NB4 (cell line): ENCODE data around the gene ZNF205.

Experiments used
- MYC ChIP-seq: IDR thresholded peaks from 2 replicates; pipeline ENCODE4 v1.6.1; 2011; ENCODE audit warnings: low read depth, low read length
- POLR2A ChIP-seq: IDR thresholded peaks from 2 replicates; pipeline ENCODE4 v1.6.1; 2011; ENCODE audit warnings: mild to moderate bottlenecking; ENCODE audit not compliant: insufficient read length; ENCODE audit errors: extremely low read depth
- TF ChIP-seq, protein P1 (sequence below): IDR thresholded peaks from one replicate; pipeline ENCODE4 v1.5.1; 2012; ENCODE audit warnings: low read depth, low read length

DNA sequence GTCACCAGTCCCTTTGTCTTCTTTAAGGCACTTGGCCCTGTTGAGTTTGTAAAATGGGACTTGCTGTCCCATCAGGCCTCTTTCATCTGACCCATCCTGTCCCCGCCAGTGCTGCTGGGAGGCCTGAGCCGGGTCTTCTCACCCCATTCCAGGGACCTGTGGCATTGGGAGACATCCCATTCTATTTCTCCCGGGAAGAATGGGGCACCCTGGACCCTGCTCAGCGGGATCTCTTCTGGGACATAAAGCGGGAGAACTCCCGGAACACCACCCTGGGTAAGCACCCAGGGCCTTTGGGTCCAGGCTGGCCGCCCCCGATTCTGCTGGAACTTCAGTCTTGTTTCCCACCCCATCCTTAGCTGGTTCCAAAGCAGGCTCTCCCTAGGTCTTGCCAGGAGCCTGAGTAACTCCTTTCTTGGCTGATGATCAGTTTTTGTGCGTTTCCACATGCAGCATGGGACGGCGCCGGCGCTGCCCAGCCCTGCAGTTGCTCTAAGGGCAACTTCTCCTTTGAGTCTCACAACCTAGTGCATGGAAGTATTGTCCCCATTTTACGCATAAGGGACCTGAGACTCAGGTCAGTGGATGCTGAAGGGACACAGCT lies 26.5 kb downstream of the ZNF205 start:
- TF ChIP-seq, protein P1, sequence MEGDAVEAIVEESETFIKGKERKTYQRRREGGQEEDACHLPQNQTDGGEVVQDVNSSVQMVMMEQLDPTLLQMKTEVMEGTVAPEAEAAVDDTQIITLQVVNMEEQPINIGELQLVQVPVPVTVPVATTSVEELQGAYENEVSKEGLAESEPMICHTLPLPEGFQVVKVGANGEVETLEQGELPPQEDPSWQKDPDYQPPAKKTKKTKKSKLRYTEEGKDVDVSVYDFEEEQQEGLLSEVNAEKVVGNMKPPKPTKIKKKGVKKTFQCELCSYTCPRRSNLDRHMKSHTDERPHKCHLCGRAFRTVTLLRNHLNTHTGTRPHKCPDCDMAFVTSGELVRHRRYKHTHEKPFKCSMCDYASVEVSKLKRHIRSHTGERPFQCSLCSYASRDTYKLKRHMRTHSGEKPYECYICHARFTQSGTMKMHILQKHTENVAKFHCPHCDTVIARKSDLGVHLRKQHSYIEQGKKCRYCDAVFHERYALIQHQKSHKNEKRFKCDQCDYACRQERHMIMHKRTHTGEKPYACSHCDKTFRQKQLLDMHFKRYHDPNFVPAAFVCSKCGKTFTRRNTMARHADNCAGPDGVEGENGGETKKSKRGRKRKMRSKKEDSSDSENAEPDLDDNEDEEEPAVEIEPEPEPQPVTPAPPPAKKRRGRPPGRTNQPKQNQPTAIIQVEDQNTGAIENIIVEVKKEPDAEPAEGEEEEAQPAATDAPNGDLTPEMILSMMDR: no peak
- TF ChIP-seq MYC: no peak
- no peak for TF ChIP-seq POLR2A
